LNCAP (cell line): ENCODE measurements around the gene FBLN1.

ENCODE experiments used
- TF ChIP-seq, protein P1 (sequence below): fragments of 450-650 bp; IDR thresholded peaks from 2 replicates; pipeline ENCODE4 v1.5.1; 2017; ENCODE audit warnings: mild to moderate bottlenecking

The FBLN1 gene

DNA sequence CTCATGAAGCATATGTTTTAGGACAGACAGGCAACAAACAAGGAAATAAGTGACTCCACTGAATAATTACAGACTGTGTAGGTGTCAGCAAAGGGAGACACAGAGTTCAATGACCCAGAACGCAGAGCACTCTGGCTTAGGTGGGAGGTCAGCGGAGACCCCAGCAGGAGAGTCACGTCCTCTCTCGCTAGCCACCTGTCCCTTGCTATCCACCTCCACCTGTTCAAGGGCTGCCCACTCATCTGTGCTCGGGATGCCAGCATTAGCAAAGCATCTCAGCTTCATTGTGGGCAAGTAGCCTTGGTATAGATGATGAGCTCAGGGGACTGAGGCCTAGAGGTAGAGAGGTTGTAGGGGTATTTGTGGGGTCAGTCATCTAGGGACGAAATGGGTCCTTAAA, 147.1 kb downstream of the FBLN1 start:
- TF ChIP-seq, protein P1, sequence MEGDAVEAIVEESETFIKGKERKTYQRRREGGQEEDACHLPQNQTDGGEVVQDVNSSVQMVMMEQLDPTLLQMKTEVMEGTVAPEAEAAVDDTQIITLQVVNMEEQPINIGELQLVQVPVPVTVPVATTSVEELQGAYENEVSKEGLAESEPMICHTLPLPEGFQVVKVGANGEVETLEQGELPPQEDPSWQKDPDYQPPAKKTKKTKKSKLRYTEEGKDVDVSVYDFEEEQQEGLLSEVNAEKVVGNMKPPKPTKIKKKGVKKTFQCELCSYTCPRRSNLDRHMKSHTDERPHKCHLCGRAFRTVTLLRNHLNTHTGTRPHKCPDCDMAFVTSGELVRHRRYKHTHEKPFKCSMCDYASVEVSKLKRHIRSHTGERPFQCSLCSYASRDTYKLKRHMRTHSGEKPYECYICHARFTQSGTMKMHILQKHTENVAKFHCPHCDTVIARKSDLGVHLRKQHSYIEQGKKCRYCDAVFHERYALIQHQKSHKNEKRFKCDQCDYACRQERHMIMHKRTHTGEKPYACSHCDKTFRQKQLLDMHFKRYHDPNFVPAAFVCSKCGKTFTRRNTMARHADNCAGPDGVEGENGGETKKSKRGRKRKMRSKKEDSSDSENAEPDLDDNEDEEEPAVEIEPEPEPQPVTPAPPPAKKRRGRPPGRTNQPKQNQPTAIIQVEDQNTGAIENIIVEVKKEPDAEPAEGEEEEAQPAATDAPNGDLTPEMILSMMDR = no peak

DNA sequence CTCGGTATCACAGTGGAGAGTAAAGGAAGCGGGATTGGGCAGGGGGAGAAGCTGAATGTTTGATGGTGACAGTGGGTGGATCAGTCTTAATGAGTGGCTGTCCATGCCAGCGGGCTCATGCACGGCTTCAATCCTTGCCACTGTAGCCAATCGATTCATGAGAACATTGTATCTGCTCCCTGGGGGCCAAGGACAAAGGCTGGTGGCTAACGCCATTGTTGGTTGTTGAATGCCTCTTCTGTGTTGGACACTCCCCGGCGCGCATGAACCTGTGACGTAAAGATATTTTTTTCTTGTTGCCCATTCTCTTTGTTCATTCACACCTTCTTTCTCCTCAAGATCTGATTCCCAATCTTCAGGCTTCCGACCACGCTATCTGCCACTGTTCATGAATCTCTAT, 148.0 kb downstream of the FBLN1 start:
- TF ChIP-seq, protein P1 = no peak
